ENCODE results near the gene ADAR. TPM values are rescaled to one million over a fixed set of nuclear protein-coding genes. Genes with fewer than 3 reads are reported as not detected.
A peak's percentile ranks its signal among the peaks of the same experiment; 100 is the strongest.

The ADAR gene
- total and polyA plus RNA-seq, 11 donors = 16.0 to 117 (median 54.3) TPM

DNA sequence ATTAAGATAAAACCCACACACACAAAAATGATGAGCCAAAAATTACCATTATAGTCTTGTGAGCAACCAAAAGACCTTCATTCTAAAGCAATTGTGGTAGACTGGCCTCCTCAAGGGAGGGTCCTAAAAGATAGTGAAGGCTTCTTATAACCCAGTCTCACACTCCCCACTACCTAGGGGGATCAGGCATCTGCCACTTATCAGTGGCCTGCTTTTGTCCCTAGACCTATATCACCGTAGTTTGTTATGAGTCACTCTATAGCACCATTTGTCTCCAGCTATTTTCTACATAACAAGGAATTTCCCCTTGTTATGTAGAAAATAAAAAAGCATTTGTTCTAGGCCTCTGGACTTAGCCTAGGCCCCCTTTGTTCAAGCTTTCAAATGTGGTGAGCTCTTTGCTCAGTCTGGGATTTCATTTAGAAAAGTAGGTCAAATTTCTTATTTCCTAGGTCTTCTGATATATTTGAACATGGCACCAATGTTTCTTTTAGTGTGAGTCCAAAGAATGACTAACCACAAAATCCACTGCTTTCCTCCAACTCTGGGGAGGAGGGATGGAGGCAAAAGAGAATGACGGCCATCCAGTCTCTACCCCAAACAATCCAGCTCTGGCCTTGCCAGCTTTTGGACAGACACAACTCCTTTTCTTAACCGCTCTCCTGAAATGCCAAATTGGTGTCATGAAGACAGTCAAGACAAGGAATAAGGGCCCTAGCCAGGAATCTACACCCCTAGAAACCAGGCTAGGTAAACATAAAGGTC lies 8.9 kb downstream of the ADAR start:
- H3K4me3 ChIP-seq = no peak overlapping the region
- H3K9me3 ChIP-seq = no peaks in the 10 kb centered on the region
- DNase-seq (no peak), ATAC-seq (peak in 2 of 4 donors; percentile 6 to 13)
- 44 to 62% (median 56%) methylated on average over 3 of the region's 3 CpGs for WGBS, 4 donors
- H3K4me1 ChIP-seq = peaks cover 4 to 58% (median 50%) of the 10 kb centered on the region in 12 donors
- peaks cover 0 to 98% (median 82%) of the 10 kb centered on the region in 9 donors for H3K36me3 ChIP-seq
- intact Hi-C loops (cut with DNase I) = no loop called here
- H3K27ac ChIP-seq = peak overlapping the region in 11 of 12 donors; percentile 41 to 81 (median 64)
- H3K27me3 ChIP-seq = no peaks in the 10 kb centered on the region
- no peak for TF ChIP-seq POLR2A (IDR thresholded peaks at IDR 0.05)
- TF ChIP-seq, protein P1, sequence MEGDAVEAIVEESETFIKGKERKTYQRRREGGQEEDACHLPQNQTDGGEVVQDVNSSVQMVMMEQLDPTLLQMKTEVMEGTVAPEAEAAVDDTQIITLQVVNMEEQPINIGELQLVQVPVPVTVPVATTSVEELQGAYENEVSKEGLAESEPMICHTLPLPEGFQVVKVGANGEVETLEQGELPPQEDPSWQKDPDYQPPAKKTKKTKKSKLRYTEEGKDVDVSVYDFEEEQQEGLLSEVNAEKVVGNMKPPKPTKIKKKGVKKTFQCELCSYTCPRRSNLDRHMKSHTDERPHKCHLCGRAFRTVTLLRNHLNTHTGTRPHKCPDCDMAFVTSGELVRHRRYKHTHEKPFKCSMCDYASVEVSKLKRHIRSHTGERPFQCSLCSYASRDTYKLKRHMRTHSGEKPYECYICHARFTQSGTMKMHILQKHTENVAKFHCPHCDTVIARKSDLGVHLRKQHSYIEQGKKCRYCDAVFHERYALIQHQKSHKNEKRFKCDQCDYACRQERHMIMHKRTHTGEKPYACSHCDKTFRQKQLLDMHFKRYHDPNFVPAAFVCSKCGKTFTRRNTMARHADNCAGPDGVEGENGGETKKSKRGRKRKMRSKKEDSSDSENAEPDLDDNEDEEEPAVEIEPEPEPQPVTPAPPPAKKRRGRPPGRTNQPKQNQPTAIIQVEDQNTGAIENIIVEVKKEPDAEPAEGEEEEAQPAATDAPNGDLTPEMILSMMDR (IDR thresholded peaks at IDR 0.05) = no peak

DNA sequence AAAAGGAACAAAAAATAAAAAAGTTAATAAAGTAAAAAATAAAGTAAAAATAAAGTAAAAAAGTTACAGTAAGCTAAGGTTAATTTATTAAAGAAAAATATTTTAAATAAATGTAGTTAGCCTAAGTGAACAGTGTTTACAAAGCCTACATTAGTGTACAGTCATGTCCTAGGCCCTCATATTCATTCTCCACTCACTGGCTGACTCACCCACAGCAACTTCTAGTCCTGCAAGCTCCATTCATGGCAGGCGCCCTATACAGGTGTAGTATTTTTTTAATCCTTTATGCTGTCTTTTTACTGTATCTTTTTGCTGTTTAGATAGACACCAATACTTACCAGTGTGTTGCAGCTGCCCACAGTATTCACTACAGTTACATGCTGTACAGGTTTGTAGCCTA lies 12.4 kb downstream of the ADAR start:
- no peak overlapping the region for H3K27ac ChIP-seq

DNA sequence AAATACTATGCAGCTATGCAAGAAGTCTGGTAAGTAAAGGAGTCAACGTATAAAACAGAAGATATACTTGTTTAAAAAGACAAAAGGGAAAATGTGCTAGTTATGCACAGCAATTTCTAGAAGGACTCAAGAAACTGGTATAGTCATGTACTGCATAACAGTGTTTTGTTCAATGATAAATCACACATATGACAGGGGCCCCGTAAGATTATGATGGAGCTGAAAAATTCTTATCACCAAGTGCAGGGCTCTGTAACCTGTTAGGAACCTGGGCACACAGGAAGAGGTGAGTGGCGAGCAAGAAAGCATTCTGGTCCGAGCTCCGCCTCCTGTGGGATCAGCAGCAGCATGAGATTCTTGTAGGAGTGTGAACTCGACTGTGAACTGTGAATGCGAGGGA lies 13.2 kb downstream of the ADAR start:
- WGBS, 4 donors = 82 to 90% (median 85%) methylated on average over 7 of the region's 7 CpGs
- intact Hi-C loops (cut with DNase I) = no loop called here
- no peak for ATAC-seq

More for the DNA sequence above, 12.4 kb downstream of the ADAR start:
- H3K36me3 ChIP-seq = peaks cover 0 to 100% (median 97%) of the 10 kb centered on the region in 9 donors
- peaks cover 4 to 27% (median 20%) of the 10 kb centered on the region in 12 donors for H3K4me1 ChIP-seq
- intact Hi-C loops (cut with DNase I) = no loop called here
- H3K9me3 ChIP-seq = no peaks in the 10 kb centered on the region
- ATAC-seq (no peak), DNase-seq (no peak)
- no peak for TF ChIP-seq POLR2A (IDR thresholded peaks at IDR 0.05)
- TF ChIP-seq, protein P1 (IDR thresholded peaks at IDR 0.05) = no peak
- H3K4me3 ChIP-seq = no peak overlapping the region
- WGBS, 4 donors = 85 to 100% (median 89%) methylated on average over 1 of the region's 1 CpG
- no peaks in the 10 kb centered on the region for H3K27me3 ChIP-seq

DNA sequence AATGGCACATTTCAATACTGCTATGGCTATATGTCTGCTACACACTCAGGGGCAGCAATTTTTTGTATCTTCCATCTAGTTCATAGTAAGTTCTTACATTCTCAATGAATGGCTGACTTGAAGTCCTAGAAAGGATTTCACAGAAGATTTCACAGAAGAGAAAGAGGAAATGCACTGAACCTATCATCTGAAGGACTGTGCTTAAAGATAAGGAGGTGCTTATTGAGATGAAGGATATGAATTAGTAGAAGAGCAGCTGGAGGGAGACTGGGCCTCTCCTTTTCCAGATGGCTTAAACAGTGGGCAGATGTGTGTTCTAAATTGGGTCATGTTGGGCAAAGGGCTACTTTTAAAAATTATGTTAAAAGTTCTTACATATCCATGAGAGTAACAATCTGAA lies 14.6 kb downstream of the ADAR start:
- ATAC-seq = no peak
- DNase-seq = no peak
- Histone ChIP-seq H3K9me3 (no peaks in the 10 kb centered on the region), H3K4me1 (peaks cover 0 to 4% (median under 1%) of the 10 kb centered on the region in 12 donors), H3K27me3 (no peaks in the 10 kb centered on the region), H3K36me3 (peaks cover 0 to 100% (median 100%) of the 10 kb centered on the region in 9 donors), H3K27ac (no peak overlapping the region), H3K4me3 (no peak overlapping the region)
- intact Hi-C loops (cut with DNase I) = no loop called here
- no peak for TF ChIP-seq POLR2A (IDR thresholded peaks at IDR 0.05)
- TF ChIP-seq, protein P1 (IDR thresholded peaks at IDR 0.05) = no peak

More for the DNA sequence above, 13.2 kb downstream of the ADAR start:
- TF ChIP-seq, protein P1 (IDR thresholded peaks at IDR 0.05) = no peak
- TF ChIP-seq POLR2A (IDR thresholded peaks at IDR 0.05) = no peak
- H3K4me1 ChIP-seq = peaks cover 4 to 19% (median 13%) of the 10 kb centered on the region in 12 donors
- H3K27me3 ChIP-seq = no peaks in the 10 kb centered on the region
- no peak overlapping the region for H3K4me3 ChIP-seq
- no peak overlapping the region for H3K27ac ChIP-seq
- DNase-seq = no peak
- no peaks in the 10 kb centered on the region for H3K9me3 ChIP-seq
- H3K36me3 ChIP-seq = peaks cover 0 to 100% (median 97%) of the 10 kb centered on the region in 9 donors
